ENCODE data around the gene ZNF548. TPM values are rescaled to one million over a fixed set of nuclear protein-coding genes. Genes with fewer than 3 reads are reported as not detected.

Gene ZNF548
- total and polyA plus RNA-seq, 8 donors = 2.6 to 48.5 (median 8.9) TPM

DNA sequence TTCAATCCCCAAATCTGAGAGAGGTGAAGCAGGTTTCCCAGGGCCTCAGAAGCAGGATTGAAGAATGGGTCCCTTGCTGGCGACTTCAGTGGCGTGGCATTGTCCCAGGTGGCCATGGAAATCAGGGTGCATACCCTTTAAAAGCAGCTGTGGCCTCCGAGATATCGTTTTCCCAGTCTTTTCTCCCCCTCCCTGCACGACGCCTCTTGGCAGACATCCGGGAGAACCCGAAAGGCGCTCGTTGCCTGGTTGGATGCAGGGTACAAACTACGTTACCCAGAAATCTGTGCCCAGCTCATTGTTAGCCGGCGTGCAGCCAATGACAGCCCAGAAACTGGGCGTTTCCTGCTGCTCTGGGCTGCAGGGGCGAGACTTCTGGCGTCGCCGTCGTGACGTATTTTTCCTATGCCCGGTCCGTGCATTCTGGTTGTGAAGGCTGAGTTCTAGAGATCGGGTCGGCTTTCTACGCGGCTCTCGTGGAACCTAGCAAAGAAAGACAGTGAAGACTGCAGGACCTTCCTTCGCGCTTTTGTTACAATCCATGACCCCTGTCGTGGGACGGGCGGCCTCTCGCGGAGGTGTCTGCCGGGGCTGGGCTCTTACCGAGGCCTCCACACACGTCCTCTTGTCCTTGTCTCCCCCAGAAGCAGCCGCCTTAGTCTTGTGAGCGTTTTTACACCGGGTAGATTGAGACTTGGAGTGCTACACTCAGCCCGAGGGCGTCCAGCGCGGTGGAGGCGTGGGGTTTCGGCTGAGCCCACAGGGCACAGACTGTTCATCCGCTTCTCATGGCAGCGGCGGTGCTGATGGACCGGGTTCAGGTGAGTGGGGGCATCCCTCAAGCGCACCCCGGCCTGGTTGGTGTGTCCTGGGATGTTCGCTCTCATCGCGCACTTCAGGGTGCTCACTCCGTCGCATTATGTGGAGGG, 38.5 kb upstream of the ZNF548 start, which contains the start of gene ZNF304:
Gene ZNF304, plus strand, starts transcription at position 395 of the 929 bp plus-strand sequence. Its CDS starts 394 bp downstream, at position 789.
- Histone ChIP-seq H3K27ac (peak within 1 kb of the TSS; percentile 47 to 90 (median 83)), H3K36me3 (peaks cover 23 to 37% (median 35%) of the 10 kb centered on the region in 4 donors), H3K27me3 (no peaks in the 10 kb centered on the region), H3K9me3 (peaks cover 4 to 39% (median 33%) of the 10 kb centered on the region in 4 donors), H3K4me1 (peaks cover 11 to 26% (median 22%) of the 10 kb centered on the region in 4 donors), H3K4me3 (peak within 1 kb of the TSS; percentile 83 to 99 (median 85))
- peak; percentile 93 to 99 for DNase-seq
- 0 to 2% (median 2%) methylated on average over 41 to 57 of the region's 57 CpGs for WGBS, 5 donors
- TF ChIP-seq POLR2AphosphoS5 (IDR thresholded peaks at IDR 0.05) (peak; percentile 46 to 77 (median 63)), EP300 (IDR thresholded peaks at IDR 0.05) (no peak)
- intact Hi-C loops (cut with DNase I; ENCODE audit: low total_unique reads) = no loop called here

DNA sequence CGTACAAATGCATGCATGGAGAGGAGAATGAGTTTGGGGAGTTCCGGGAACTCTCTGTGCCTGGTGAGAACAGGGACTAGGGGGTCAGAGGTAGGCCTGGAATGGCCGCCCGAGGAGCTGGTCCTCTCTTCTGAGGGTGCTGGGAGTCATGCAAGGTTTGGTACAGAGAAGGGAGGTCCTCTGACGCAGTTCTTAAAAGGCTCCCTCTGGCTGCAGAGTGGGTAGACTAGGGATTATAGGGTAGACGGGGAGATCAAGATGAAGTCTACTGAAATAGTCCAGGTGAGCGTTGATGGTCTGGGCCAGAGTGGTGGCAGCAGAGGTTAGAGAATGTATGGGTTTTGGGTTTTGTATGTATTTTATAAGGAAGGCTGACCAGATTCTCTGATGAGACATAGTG, 37.8 kb upstream of the ZNF548 start:
- Histone ChIP-seq H3K4me3 (peak overlapping the region; percentile 83 to 99 (median 85)), H3K9me3 (peaks cover 10 to 47% (median 40%) of the 10 kb centered on the region in 4 donors), H3K4me1 (peaks cover 11 to 26% (median 22%) of the 10 kb centered on the region in 4 donors), H3K27me3 (no peaks in the 10 kb centered on the region), H3K36me3 (peaks cover 29 to 44% (median 42%) of the 10 kb centered on the region in 4 donors), H3K27ac (peak overlapping the region in 2 of 5 donors; percentile 82 to 90)
- intact Hi-C loops (cut with DNase I; ENCODE audit: low total_unique reads) = no loop called here
- WGBS, 5 donors = 14 to 31% (median 21%) methylated on average over 7 of the region's 7 CpGs
- DNase-seq = peak in 1 of 2 donors; percentile 16
- TF ChIP-seq POLR2AphosphoS5 (IDR thresholded peaks at IDR 0.05) (no peak), EP300 (IDR thresholded peaks at IDR 0.05) (no peak), POLR2A (IDR thresholded peaks at IDR 0.05) (no peak)
- TF ChIP-seq, protein P1, sequence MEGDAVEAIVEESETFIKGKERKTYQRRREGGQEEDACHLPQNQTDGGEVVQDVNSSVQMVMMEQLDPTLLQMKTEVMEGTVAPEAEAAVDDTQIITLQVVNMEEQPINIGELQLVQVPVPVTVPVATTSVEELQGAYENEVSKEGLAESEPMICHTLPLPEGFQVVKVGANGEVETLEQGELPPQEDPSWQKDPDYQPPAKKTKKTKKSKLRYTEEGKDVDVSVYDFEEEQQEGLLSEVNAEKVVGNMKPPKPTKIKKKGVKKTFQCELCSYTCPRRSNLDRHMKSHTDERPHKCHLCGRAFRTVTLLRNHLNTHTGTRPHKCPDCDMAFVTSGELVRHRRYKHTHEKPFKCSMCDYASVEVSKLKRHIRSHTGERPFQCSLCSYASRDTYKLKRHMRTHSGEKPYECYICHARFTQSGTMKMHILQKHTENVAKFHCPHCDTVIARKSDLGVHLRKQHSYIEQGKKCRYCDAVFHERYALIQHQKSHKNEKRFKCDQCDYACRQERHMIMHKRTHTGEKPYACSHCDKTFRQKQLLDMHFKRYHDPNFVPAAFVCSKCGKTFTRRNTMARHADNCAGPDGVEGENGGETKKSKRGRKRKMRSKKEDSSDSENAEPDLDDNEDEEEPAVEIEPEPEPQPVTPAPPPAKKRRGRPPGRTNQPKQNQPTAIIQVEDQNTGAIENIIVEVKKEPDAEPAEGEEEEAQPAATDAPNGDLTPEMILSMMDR (IDR thresholded peaks at IDR 0.05) = no peak

DNA sequence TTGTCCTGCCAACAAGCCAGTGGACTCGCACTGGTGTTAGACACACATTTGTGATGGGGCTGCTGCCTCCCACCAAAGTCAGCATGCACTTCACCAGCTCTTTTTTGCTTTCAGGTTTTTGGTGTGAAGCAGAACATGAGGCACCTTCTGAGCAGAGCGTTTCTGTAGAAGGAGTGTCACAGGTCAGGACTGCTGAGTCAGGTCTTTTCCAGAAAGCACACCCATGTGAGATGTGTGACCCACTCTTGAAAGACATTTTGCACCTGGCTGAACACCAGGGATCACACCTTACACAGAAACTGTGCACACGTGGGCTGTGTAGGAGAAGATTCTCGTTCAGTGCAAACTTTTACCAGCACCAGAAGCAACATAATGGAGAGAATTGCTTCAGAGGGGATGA, 33.7 kb upstream of the ZNF548 start:
- 89 to 98% (median 90%) methylated on average over 4 of the region's 4 CpGs for WGBS, 5 donors
- Histone ChIP-seq H3K27ac (no peak overlapping the region), H3K9me3 (peaks cover 24 to 87% (median 79%) of the 10 kb centered on the region in 4 donors), H3K4me1 (peaks cover 11 to 22% (median 20%) of the 10 kb centered on the region in 4 donors), H3K36me3 (peaks cover 38 to 83% (median 65%) of the 10 kb centered on the region in 4 donors), H3K27me3 (no peaks in the 10 kb centered on the region), H3K4me3 (no peak overlapping the region)
- intact Hi-C loops (cut with DNase I; ENCODE audit: low total_unique reads) = no loop called here
- DNase-seq = no peak
- TF ChIP-seq EP300 (IDR thresholded peaks at IDR 0.05) (no peak), POLR2AphosphoS5 (IDR thresholded peaks at IDR 0.05) (no peak), POLR2A (IDR thresholded peaks at IDR 0.05) (no peak)
- TF ChIP-seq, protein P1 (IDR thresholded peaks at IDR 0.05) = no peak

DNA sequence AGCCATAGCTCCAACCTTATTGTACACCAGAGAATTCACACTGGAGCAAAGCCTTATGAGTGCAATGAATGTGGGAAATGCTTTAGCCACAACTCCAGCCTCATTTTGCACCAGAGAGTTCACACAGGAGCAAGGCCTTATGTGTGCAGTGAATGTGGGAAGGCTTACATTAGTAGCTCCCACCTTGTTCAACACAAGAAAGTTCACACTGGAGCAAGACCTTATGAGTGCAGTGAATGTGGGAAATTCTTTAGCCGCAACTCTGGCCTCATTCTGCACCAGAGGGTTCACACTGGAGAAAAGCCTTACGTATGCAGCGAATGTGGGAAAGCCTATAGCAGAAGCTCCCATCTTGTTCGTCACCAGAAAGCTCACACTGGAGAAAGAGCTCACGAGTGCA, 32.2 kb upstream of the ZNF548 start:
- H3K4me1 ChIP-seq = peaks cover under 1 to 14% (median 10%) of the 10 kb centered on the region in 4 donors
- intact Hi-C loops (cut with DNase I; ENCODE audit: low total_unique reads) = no loop called here
- no peak overlapping the region for H3K4me3 ChIP-seq
- no peaks in the 10 kb centered on the region for H3K27me3 ChIP-seq
- peaks cover 38 to 83% (median 65%) of the 10 kb centered on the region in 4 donors for H3K36me3 ChIP-seq
- peaks cover 24 to 97% (median 89%) of the 10 kb centered on the region in 4 donors for H3K9me3 ChIP-seq
- TF ChIP-seq EP300 (IDR thresholded peaks at IDR 0.05) (no peak), POLR2A (IDR thresholded peaks at IDR 0.05) (no peak), POLR2AphosphoS5 (IDR thresholded peaks at IDR 0.05) (no peak)
- TF ChIP-seq, protein P1 (IDR thresholded peaks at IDR 0.05) = no peak
- no peak overlapping the region for H3K27ac ChIP-seq
- DNase-seq = no peak
- WGBS, 5 donors = 95 to 100% (median 97%) methylated on average over 5 of the region's 5 CpGs

Data from stomach (tissue), 9 donors.